Thyroid gland (tissue), 4 donors: ENCODE data around the gene PCAT6. TPM values are rescaled to one million over a fixed set of nuclear protein-coding genes. Genes with fewer than 3 reads are reported as not detected.
A peak's percentile ranks its signal among the peaks of the same experiment; 100 is the strongest.

Experiments
- DNase-seq, 2 donors: peaks; one replicate each; pipeline ENCODE4 v3.0.0-alpha.2; 2019
- H3K27ac ChIP-seq, 3 donors: fragments of 200-600 bp; sonication (generic); 1 replicate in 2 of 3; 2 replicates in 1 of 3; pipeline ENCODE4 v1.5.1; 2016 to 2019; ENCODE audit warnings: mild to moderate bottlenecking in 1 of 3, moderate library complexity in 1 of 3
- H3K27me3 ChIP-seq: fragments of 200-600 bp; sonication (generic); one replicate; pipeline ENCODE4 v1.5.1; 2019
- H3K36me3 ChIP-seq, 2 donors: fragments of 200-600 bp; sonication (generic); one replicate each; pipeline ENCODE4 v1.5.1; 2016 to 2019
- H3K4me1 ChIP-seq, 2 donors: fragments of 200-600 bp; sonication (generic); one replicate each; pipeline ENCODE4 v1.5.1; 2017 to 2019
- H3K4me3 ChIP-seq, 3 donors: fragments of 200-600 bp; sonication (generic); replicated peaks in 1 of 3; 1 replicate in 2 of 3; 2 replicates in 1 of 3; pipeline ENCODE4 v1.5.1; 2016; ENCODE audit warnings: mild to moderate bottlenecking in 1 of 3
- H3K9me3 ChIP-seq: fragments of 200-600 bp; sonication (generic); one replicate; pipeline ENCODE4 v1.5.1; 2017
- POLR2A ChIP-seq, 2 donors: fragments of 450-650 bp; IDR thresholded peaks; one replicate each; pipeline ENCODE4 v1.6.1; 2017; ENCODE audit warnings: antibody characterized with exemption in 2 of 2, mild to moderate bottlenecking in 2 of 2, moderate library complexity in 1 of 2
- WGBS, 2 donors: methylation state at CpG; one replicate each; pipeline ENCODE4 v1.1.5; 2017; 5-methylcytosine and 5-hydroxymethylcytosine counted together
- intact Hi-C: fragments of 100-400 bp; cut with DNase I; formaldehyde crosslinking; loops from one replicate; pipeline ENCODE4 v1.15.1; 2023
- small RNA-seq: library from RNA; depleted of rRNA; stranded (forward); fragments of <200 nt; gene quantifications from one replicate; pipeline ENCODE3, GENCODE V24; 2016
- total RNA-seq, 4 donors: library from RNA; depleted of rRNA; stranded (reverse); fragments of >200 nt; gene quantifications; one replicate each; pipeline ENCODE4 v1.2.3, GENCODE V29; 2016
- TF ChIP-seq, protein P1 (sequence below), 6 experiments: fragments of 200-600 bp in 3 of 6; fragments of 450-650 bp in 3 of 6; sonication (generic) in 3 of 6; IDR thresholded peaks; one replicate each; pipeline ENCODE4 v1.5.1; 2016 to 2019; ENCODE audit warnings: antibody characterized with exemption in 6 of 6, mild to moderate bottlenecking in 2 of 6, inconsistent platforms in 1 of 6, moderate library complexity in 1 of 6

PCAT6 gene
- total RNA-seq, 4 donors from 2014 or later = not detected

DNA sequence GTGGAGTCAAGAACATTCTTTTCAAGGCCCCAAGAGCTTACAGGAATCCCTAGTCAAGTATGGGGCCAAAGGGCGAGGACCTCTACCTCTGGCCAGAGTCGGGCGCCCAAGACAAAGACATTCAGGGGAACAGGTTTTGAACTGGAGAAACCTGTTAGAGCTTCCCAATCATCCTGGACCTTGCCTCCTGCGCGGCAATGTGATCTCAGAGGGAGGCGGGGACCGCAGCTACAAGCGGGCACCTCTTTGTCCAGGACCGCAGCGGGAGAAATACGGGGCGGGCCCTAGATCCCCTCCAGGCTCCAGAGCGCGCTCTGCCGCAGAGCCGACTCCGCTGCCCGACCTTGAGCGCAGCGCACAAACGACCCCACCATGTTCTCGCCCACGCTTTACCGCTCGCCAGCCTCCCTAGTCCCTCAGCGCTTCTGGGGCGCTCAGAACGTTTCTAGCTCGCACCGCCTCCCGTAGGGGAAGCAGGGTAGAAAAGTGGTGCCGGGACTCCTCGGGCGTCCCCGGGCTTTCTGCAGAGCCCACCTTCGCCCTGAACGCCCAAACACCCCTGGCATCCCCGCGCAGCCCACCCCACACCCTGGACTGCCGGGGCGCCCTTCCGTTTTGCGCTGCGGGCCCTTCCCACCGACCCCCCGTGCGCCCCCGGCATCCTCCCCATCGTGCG, 50.1 kb downstream of the PCAT6 start:
- peak; percentile 56 to 61 for DNase-seq
- TF ChIP-seq POLR2A (IDR thresholded peaks at IDR 0.05) = no peak
- TF ChIP-seq, protein P1, sequence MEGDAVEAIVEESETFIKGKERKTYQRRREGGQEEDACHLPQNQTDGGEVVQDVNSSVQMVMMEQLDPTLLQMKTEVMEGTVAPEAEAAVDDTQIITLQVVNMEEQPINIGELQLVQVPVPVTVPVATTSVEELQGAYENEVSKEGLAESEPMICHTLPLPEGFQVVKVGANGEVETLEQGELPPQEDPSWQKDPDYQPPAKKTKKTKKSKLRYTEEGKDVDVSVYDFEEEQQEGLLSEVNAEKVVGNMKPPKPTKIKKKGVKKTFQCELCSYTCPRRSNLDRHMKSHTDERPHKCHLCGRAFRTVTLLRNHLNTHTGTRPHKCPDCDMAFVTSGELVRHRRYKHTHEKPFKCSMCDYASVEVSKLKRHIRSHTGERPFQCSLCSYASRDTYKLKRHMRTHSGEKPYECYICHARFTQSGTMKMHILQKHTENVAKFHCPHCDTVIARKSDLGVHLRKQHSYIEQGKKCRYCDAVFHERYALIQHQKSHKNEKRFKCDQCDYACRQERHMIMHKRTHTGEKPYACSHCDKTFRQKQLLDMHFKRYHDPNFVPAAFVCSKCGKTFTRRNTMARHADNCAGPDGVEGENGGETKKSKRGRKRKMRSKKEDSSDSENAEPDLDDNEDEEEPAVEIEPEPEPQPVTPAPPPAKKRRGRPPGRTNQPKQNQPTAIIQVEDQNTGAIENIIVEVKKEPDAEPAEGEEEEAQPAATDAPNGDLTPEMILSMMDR (IDR thresholded peaks at IDR 0.05) = no peak
- H3K36me3 ChIP-seq = no peaks in the 10 kb centered on the region
- no peak overlapping the region for H3K27ac ChIP-seq
- peaks cover 0 to 17% of the 10 kb centered on the region in 2 donors for H3K4me1 ChIP-seq
- peak overlapping the region; percentile 23 to 91 (median 55) for H3K4me3 ChIP-seq
- H3K27me3 ChIP-seq = no peaks in the 10 kb centered on the region
- no peaks in the 10 kb centered on the region for H3K9me3 ChIP-seq
- WGBS, 2 donors = 2 to 4% methylated on average over 21 to 40 of the region's 50 CpGs
- intact Hi-C loops = no loop called here

Small RNAs within 50 kb of the gene (small RNA-seq; reads per million reads assigned to genes)
- gene AC098934.3 = not detected

Other genes with a start within 250 kb of the PCAT6 start
- under 1 TPM in 2 of 4 donors, not detected in 2; under 0.01 to 0.38 TPM for gene SYT2, start 100.5 kb upstream of the PCAT6 start, total RNA-seq
- gene KDM5B, start 2.5 kb upstream of the PCAT6 start, total RNA-seq = 10 to 100 TPM; 53.1 to 78.5 (median 61.2) TPM
- gene RABIF, start 78.2 kb downstream of the PCAT6 start, total RNA-seq = 10 to 100 TPM in 1 of 4 donors, 1 to 10 TPM in 3; 6.1 to 10.7 (median 7.8) TPM
- gene KLHL12, start 116.3 kb downstream of the PCAT6 start, total RNA-seq = 10 to 100 TPM; 25.1 to 34.0 (median 29.1) TPM
- 100 to 1,000 TPM in 1 of 4 donors, 10 to 100 TPM in 3; 76.3 to 108 (median 81.2) TPM for gene ADIPOR1, start 147.4 kb downstream of the PCAT6 start, total RNA-seq
- 10 to 100 TPM; 48.0 to 94.8 (median 64.6) TPM for gene CYB5R1, start 156.3 kb downstream of the PCAT6 start, total RNA-seq
- 10 to 100 TPM; 71.0 to 93.9 (median 84.2) TPM for gene TMEM183A, start 196.4 kb downstream of the PCAT6 start, total RNA-seq
- 1 to 10 TPM in 3 of 4 donors, under 1 TPM in 1; 0.54 to 3.0 (median 2.1) TPM for gene PPFIA4, start 215.5 kb downstream of the PCAT6 start, total RNA-seq